DOHH2 (cell line): ENCODE measurements around the gene CTNNAL1.

Source experiments
- CTCF ChIP-seq: fragments of 200-600 bp; sonication (generic); IDR thresholded peaks from one replicate; pipeline ENCODE4 v1.5.1; 2014; ENCODE audit warnings: antibody characterized with exemption, mild to moderate bottlenecking, low read depth, low read length; ENCODE audit not compliant: poor library complexity, severe bottlenecking
- EZH2phosphoT487 ChIP-seq: fragments of 200-600 bp; sonication (generic); IDR thresholded peaks from 2 replicates; pipeline ENCODE4 v1.6.1; 2017; ENCODE audit warnings: borderline replicate concordance, mild to moderate bottlenecking, antibody characterized with exemption, low read length, moderate library complexity, mixed read lengths

DNA sequence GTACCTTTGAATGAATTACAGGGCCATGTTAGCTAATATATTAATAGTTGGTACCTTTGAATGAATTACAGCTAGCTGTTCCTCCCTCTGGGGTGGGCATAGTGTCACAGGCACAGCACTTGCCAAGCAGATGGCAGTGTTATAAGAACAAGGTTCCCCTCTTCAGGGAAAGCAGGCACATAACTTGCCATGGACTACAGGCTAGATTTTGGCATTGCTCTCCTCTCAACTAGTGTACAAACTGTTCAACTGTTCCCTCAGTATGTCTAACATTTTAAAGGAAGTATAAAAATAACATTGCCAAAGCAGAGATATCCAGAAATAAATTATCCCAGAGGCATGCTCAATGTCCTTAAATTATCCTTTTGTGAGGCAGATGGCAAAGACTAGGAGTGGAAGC lies 45.4 kb downstream of the CTNNAL1 start:
- no peak for TF ChIP-seq CTCF
- TF ChIP-seq EZH2phosphoT487 = no peak
